ENCODE results near the gene RPTN. TPM values are rescaled to one million over a fixed set of nuclear protein-coding genes. Genes with fewer than 3 reads are reported as not detected.

Gene RPTN
- total RNA-seq, 4 donors from 2014 or later: not detected

GRCh38 chr1:152125834-152126443 is 33.1 kb downstream of the RPTN start:
- ATAC-seq (no peak), DNase-seq (no peak)
- H3K9me3 ChIP-seq: no peaks in the 10 kb centered on the region
- H3K4me3 ChIP-seq: no peak overlapping the region
- no peaks in the 10 kb centered on the region for H3K36me3 ChIP-seq
- no peak overlapping the region for H3K27ac ChIP-seq
- no peaks in the 10 kb centered on the region for H3K4me1 ChIP-seq
- intact Hi-C loops (cut with DNase I; ENCODE audit: low total_unique reads): no loop called here
- TF ChIP-seq POLR2A (IDR thresholded peaks at IDR 0.05): no peak
- TF ChIP-seq CTCF (IDR thresholded peaks at IDR 0.05 in 4 of 5, conservative IDR thresholded peaks at IDR 0.05 in 1 of 5): no peak
- H3K27me3 ChIP-seq: peaks cover 0 to 6% (median 0%) of the 10 kb centered on the region in 3 donors
- in situ Hi-C loops (cut with MboI; ENCODE audit: low sequenced_read_pairs in 4 of 4): no loop called here

GRCh38 chr1:152118915-152119314 is 40.1 kb downstream of the RPTN start:
- no peak for ATAC-seq

GRCh38 chr1:152115344-152115743 is 43.7 kb downstream of the RPTN start, which contains the start of gene TCHH:
TCHH (minus strand) TSS chr1:152115444; CDS start chr1:152114080, 1,364 bp downstream.
- H3K4me3 ChIP-seq: no peak within 1 kb of the TSS
- no peak for DNase-seq
- peaks cover 5% of the 10 kb centered on the region in 2 donors for H3K4me1 ChIP-seq
- H3K36me3 ChIP-seq: no peaks in the 10 kb centered on the region
- peaks cover 47 to 50% (median 49%) of the 10 kb centered on the region in 3 donors for H3K27me3 ChIP-seq
- TF ChIP-seq POLR2A (IDR thresholded peaks at IDR 0.05) (no peak), CTCF (IDR thresholded peaks at IDR 0.05 in 4 of 5, conservative IDR thresholded peaks at IDR 0.05 in 1 of 5) (no peak)
- intact Hi-C loops (cut with DNase I; ENCODE audit: low total_unique reads): no loop called here
- no peak within 1 kb of the TSS for H3K27ac ChIP-seq
- no peak for ATAC-seq
- in situ Hi-C loops (cut with MboI; ENCODE audit: low sequenced_read_pairs in 4 of 4): no loop called here
- no peaks in the 10 kb centered on the region for H3K9me3 ChIP-seq

More at GRCh38 chr1:152118915-152119314, 40.1 kb downstream of the RPTN start:
- DNase-seq: no peak
- TF ChIP-seq CTCF (IDR thresholded peaks at IDR 0.05 in 4 of 5, conservative IDR thresholded peaks at IDR 0.05 in 1 of 5) (no peak), POLR2A (IDR thresholded peaks at IDR 0.05) (no peak)
- no peak overlapping the region for H3K4me3 ChIP-seq
- intact Hi-C loops (cut with DNase I; ENCODE audit: low total_unique reads): no loop called here
- H3K36me3 ChIP-seq: no peaks in the 10 kb centered on the region
- H3K9me3 ChIP-seq: no peaks in the 10 kb centered on the region
- no peak overlapping the region for H3K27ac ChIP-seq
- peaks cover 13 to 22% (median 20%) of the 10 kb centered on the region in 3 donors for H3K27me3 ChIP-seq
- no peaks in the 10 kb centered on the region for H3K4me1 ChIP-seq
- in situ Hi-C loops (cut with MboI; ENCODE audit: low sequenced_read_pairs in 4 of 4): no loop called here

GRCh38 chr1:152112885-152113432 is 46.1 kb downstream of the RPTN start:
- TF ChIP-seq POLR2A (IDR thresholded peaks at IDR 0.05): no peak
- no peak for TF ChIP-seq CTCF (IDR thresholded peaks at IDR 0.05 in 4 of 5, conservative IDR thresholded peaks at IDR 0.05 in 1 of 5)
- Histone ChIP-seq H3K4me1 (peaks cover 5 to 14% of the 10 kb centered on the region in 2 donors), H3K4me3 (peak overlapping the region in 2 of 4 donors; percentile 47 to 52), H3K27me3 (peaks cover 70 to 74% (median 72%) of the 10 kb centered on the region in 3 donors), H3K27ac (no peak overlapping the region), H3K36me3 (no peaks in the 10 kb centered on the region), H3K9me3 (peaks cover 0 to 6% (median 0%) of the 10 kb centered on the region in 3 donors)
- ATAC-seq (no peak), DNase-seq (no peak)
- in situ Hi-C loops (cut with MboI; ENCODE audit: low sequenced_read_pairs in 4 of 4): no loop called here
- intact Hi-C loops (cut with DNase I; ENCODE audit: low total_unique reads): no loop called here

All from gastrocnemius medialis (tissue), 4 donors.